CD4-positive, CD25-positive, alpha-beta regulatory T cell (primary cell): ENCODE measurements around the gene ALS2CL. TPM values are rescaled to one million over a fixed set of nuclear protein-coding genes. Genes with fewer than 3 reads are reported as not detected.
A peak's percentile ranks its signal among the peaks of the same experiment; 100 is the strongest.

Experiments used
- ATAC-seq, 2 donors: fragments of 150-1000 bp; cut with Tn5 transposase; one replicate each; pipeline ENCODE4 v1.10.0; 2021; ENCODE audit warnings: low read depth in 2 of 2, moderate number of reproducible peaks in 2 of 2, moderate library complexity in 1 of 2
- DNase-seq, 3 donors: peaks; one replicate each; pipeline versions ENCODE4 v3.0.0 to v3.0.0-alpha.2; 2012 to 2022; ENCODE audit warnings: mixed read lengths in 1 of 3
- H3K27ac ChIP-seq: one replicate; pipeline ENCODE4 v1.7.0; 2013; ENCODE audit warnings: mild to moderate bottlenecking, low read length; ENCODE audit not compliant: insufficient read depth, poor library complexity, severe bottlenecking
- H3K27me3 ChIP-seq: one replicate; pipeline ENCODE4 v1.7.0; 2013; ENCODE audit warnings: low read length; ENCODE audit not compliant: control insufficient read depth, insufficient read depth
- H3K36me3 ChIP-seq: one replicate; pipeline ENCODE4 v1.7.0; 2013; ENCODE audit warnings: mild to moderate bottlenecking, low read length, moderate library complexity; ENCODE audit not compliant: control insufficient read depth, insufficient read depth
- H3K4me1 ChIP-seq: 2 replicates; pipeline ENCODE4 v1.7.0; 2013; ENCODE audit warnings: mild to moderate bottlenecking, low read length; ENCODE audit not compliant: insufficient read depth, control insufficient read depth, poor library complexity, severe bottlenecking
- H3K4me3 ChIP-seq: one replicate; pipeline ENCODE4 v1.7.0; 2013; ENCODE audit warnings: low read depth, mild to moderate bottlenecking, low read length, moderate library complexity
- H3K9me3 ChIP-seq, 2 experiments: 1 replicate in 1 of 2; 2 replicates in 1 of 2; pipeline ENCODE4 v1.7.0; 2013; ENCODE audit warnings: low read length in 2 of 2, mild to moderate bottlenecking in 1 of 2, moderate library complexity in 1 of 2; ENCODE audit not compliant: control insufficient read depth in 2 of 2
- H3K27ac Mint-ChIP-seq, 3 donors: one replicate each; pipeline ENCODE4 v1.8.0; 2020 to 2022; ENCODE audit warnings: mild to moderate bottlenecking in 3 of 3, mixed read lengths in 3 of 3, moderate library complexity in 2 of 3
- H3K27me3 Mint-ChIP-seq: one replicate; pipeline ENCODE4 v1.8.0; 2022; ENCODE audit warnings: mild to moderate bottlenecking, mixed read lengths
- H3K36me3 Mint-ChIP-seq: one replicate; pipeline ENCODE4 v1.8.0; 2020; ENCODE audit warnings: mixed read lengths
- H3K4me1 Mint-ChIP-seq, 4 donors: one replicate each; pipeline ENCODE4 v1.8.0; 2020 to 2022; ENCODE audit warnings: mixed read lengths in 4 of 4, mild to moderate bottlenecking in 1 of 4
- H3K4me3 Mint-ChIP-seq, 4 donors: one replicate each; pipeline ENCODE4 v1.8.0; 2020 to 2022; ENCODE audit warnings: mild to moderate bottlenecking in 4 of 4, mixed read lengths in 4 of 4, moderate library complexity in 3 of 4
- H3K9me3 Mint-ChIP-seq, 7 donors: one replicate each; pipeline ENCODE4 v1.8.0; 2020 to 2022; ENCODE audit warnings: mixed read lengths in 7 of 7, mild to moderate bottlenecking in 3 of 7, moderate library complexity in 2 of 7
- polyA plus RNA-seq, 4 donors: library from polyadenylated mRNA; unstranded; fragments of 300-500 nt; fragmentation: Illumina TruSeq; gene quantifications; one replicate each; pipeline ENCODE4 v1.2.3, GENCODE V29; 2021
- total RNA-seq: library from RNA; stranded (reverse); gene quantifications from one replicate; pipeline ENCODE4 v1.2.3, GENCODE V29; 2022

Gene ALS2CL
- total and polyA plus RNA-seq, 5 donors from 2014 or later = 1.3 to 25.8 (median 1.7) TPM

GRCh38 chr3:46733026-46733800 lies 39.7 kb upstream of the ALS2CL start:
- H3K4me1 Mint-ChIP-seq = no peaks in the 10 kb centered on the region

GRCh38 chr3:46731795-46732194 lies 38.3 kb upstream of the ALS2CL start:
- Histone ChIP-seq H3K4me3 (no peak overlapping the region), H3K4me1 (no peaks in the 10 kb centered on the region), H3K27me3 (peaks cover 2% of the 10 kb centered on the region), H3K9me3 (no peaks in the 10 kb centered on the region), H3K36me3 (no peaks in the 10 kb centered on the region), H3K27ac (no peak overlapping the region)
- Mint-ChIP-seq H3K4me1 (no peaks in the 10 kb centered on the region), H3K36me3 (no peaks in the 10 kb centered on the region), H3K9me3 (peaks cover 0 to 2% (median 0%) of the 10 kb centered on the region in 7 donors), H3K4me3 (no peak overlapping the region), H3K27me3 (peaks cover 39% of the 10 kb centered on the region), H3K27ac (no peak overlapping the region)
- ATAC-seq (no peak), DNase-seq (no peak)

More at GRCh38 chr3:46733026-46733800, 39.7 kb upstream of the ALS2CL start:
- peaks cover 0 to 2% (median 0%) of the 10 kb centered on the region in 7 donors for H3K9me3 Mint-ChIP-seq
- Histone ChIP-seq H3K27me3 (peaks cover 2% of the 10 kb centered on the region), H3K4me1 (no peaks in the 10 kb centered on the region), H3K4me3 (no peak overlapping the region), H3K36me3 (no peaks in the 10 kb centered on the region), H3K27ac (no peak overlapping the region), H3K9me3 (no peaks in the 10 kb centered on the region)
- no peak for DNase-seq
- H3K4me3 Mint-ChIP-seq = no peak overlapping the region
- ATAC-seq = no peak
- H3K27ac Mint-ChIP-seq = no peak overlapping the region
- peaks cover 46% of the 10 kb centered on the region for H3K27me3 Mint-ChIP-seq
- H3K36me3 Mint-ChIP-seq = no peaks in the 10 kb centered on the region

- Histone ChIP-seq H3K4me3 (no peak overlapping the region), H3K27ac (no peak overlapping the region), H3K27me3 (peaks cover 2% of the 10 kb centered on the region), H3K4me1 (no peaks in the 10 kb centered on the region), H3K36me3 (no peaks in the 10 kb centered on the region), H3K9me3 (no peaks in the 10 kb centered on the region)
- H3K27ac Mint-ChIP-seq = no peak overlapping the region
- H3K36me3 Mint-ChIP-seq = no peaks in the 10 kb centered on the region
- ATAC-seq = no peak
- H3K9me3 Mint-ChIP-seq = peaks cover 0 to 2% (median 0%) of the 10 kb centered on the region in 7 donors
- peaks cover 42% of the 10 kb centered on the region for H3K27me3 Mint-ChIP-seq
- no peaks in the 10 kb centered on the region for H3K4me1 Mint-ChIP-seq
- no peak overlapping the region for H3K4me3 Mint-ChIP-seq
- no peak for DNase-seq
These were observed 37.3 kb upstream of the ALS2CL start for GRCh38 chr3:46730819-46731218.

- DNase-seq (no peak), ATAC-seq (no peak)
- peaks cover 0 to 6% (median 0%) of the 10 kb centered on the region in 4 donors for H3K4me1 Mint-ChIP-seq
- H3K27ac Mint-ChIP-seq = no peak overlapping the region
- H3K4me3 Mint-ChIP-seq = no peak overlapping the region
- Histone ChIP-seq H3K4me1 (no peaks in the 10 kb centered on the region), H3K9me3 (no peaks in the 10 kb centered on the region), H3K4me3 (no peak overlapping the region), H3K27me3 (peaks cover 2% of the 10 kb centered on the region), H3K36me3 (no peaks in the 10 kb centered on the region), H3K27ac (no peak overlapping the region)
- peaks cover 0 to 2% (median 0%) of the 10 kb centered on the region in 7 donors for H3K9me3 Mint-ChIP-seq
- H3K36me3 Mint-ChIP-seq = no peaks in the 10 kb centered on the region
- H3K27me3 Mint-ChIP-seq = peaks cover 45% of the 10 kb centered on the region
These were observed 35.6 kb upstream of the ALS2CL start for GRCh38 chr3:46729038-46729437.

- Mint-ChIP-seq H3K4me3 (no peak overlapping the region), H3K27ac (peak overlapping the region in 1 of 3 donors; percentile 60), H3K36me3 (no peaks in the 10 kb centered on the region), H3K4me1 (peaks cover 0 to 10% (median under 1%) of the 10 kb centered on the region in 4 donors), H3K27me3 (peaks cover 26% of the 10 kb centered on the region), H3K9me3 (peaks cover 0 to 3% (median 0%) of the 10 kb centered on the region in 7 donors)
- ATAC-seq = no peak
- Histone ChIP-seq H3K27ac (no peak overlapping the region), H3K9me3 (no peaks in the 10 kb centered on the region), H3K36me3 (no peaks in the 10 kb centered on the region), H3K4me1 (no peaks in the 10 kb centered on the region), H3K4me3 (no peak overlapping the region), H3K27me3 (peaks cover 2% of the 10 kb centered on the region)
- DNase-seq = no peak
These were observed 32.3 kb upstream of the ALS2CL start for GRCh38 chr3:46725621-46726314.

GRCh38 chr3:46724424-46724823 lies 30.9 kb upstream of the ALS2CL start:
- H3K27me3 Mint-ChIP-seq = peaks cover 21% of the 10 kb centered on the region
- DNase-seq (peak in 1 of 3 donors; percentile 36), ATAC-seq (no peak)
- no peak overlapping the region for H3K4me3 Mint-ChIP-seq
- no peaks in the 10 kb centered on the region for H3K9me3 ChIP-seq
- H3K27me3 ChIP-seq = peaks cover 2% of the 10 kb centered on the region
- H3K27ac Mint-ChIP-seq = peak overlapping the region in 1 of 3 donors; percentile 15
- no peaks in the 10 kb centered on the region for H3K36me3 Mint-ChIP-seq
- H3K4me3 ChIP-seq = no peak overlapping the region
- no peaks in the 10 kb centered on the region for H3K4me1 ChIP-seq
- H3K4me1 Mint-ChIP-seq = peaks cover 0 to 10% (median under 1%) of the 10 kb centered on the region in 4 donors
- H3K27ac ChIP-seq = no peak overlapping the region
- peaks cover 0 to 3% (median 0%) of the 10 kb centered on the region in 7 donors for H3K9me3 Mint-ChIP-seq
- no peaks in the 10 kb centered on the region for H3K36me3 ChIP-seq

GRCh38 chr3:46722443-46722842 lies 29.0 kb upstream of the ALS2CL start:
- Mint-ChIP-seq H3K36me3 (no peaks in the 10 kb centered on the region), H3K4me1 (peaks cover 0 to 10% (median 2%) of the 10 kb centered on the region in 4 donors), H3K27me3 (peaks cover 14% of the 10 kb centered on the region), H3K9me3 (peaks cover 0 to 3% (median 0%) of the 10 kb centered on the region in 7 donors), H3K27ac (no peak overlapping the region), H3K4me3 (no peak overlapping the region)
- Histone ChIP-seq H3K9me3 (no peaks in the 10 kb centered on the region), H3K36me3 (no peaks in the 10 kb centered on the region), H3K4me1 (no peaks in the 10 kb centered on the region), H3K27me3 (no peaks in the 10 kb centered on the region), H3K4me3 (no peak overlapping the region), H3K27ac (no peak overlapping the region)
- ATAC-seq (no peak), DNase-seq (no peak)
